Measurements from ENCODE around the gene KIAA0513. TPM values are rescaled to one million over a fixed set of nuclear protein-coding genes. Genes with fewer than 3 reads are reported as not detected.
A peak's percentile ranks its signal among the peaks of the same experiment; 100 is the strongest.

Gene KIAA0513
- total RNA-seq, 1 experiment from 2014 or later = 6.6 TPM

DNA sequence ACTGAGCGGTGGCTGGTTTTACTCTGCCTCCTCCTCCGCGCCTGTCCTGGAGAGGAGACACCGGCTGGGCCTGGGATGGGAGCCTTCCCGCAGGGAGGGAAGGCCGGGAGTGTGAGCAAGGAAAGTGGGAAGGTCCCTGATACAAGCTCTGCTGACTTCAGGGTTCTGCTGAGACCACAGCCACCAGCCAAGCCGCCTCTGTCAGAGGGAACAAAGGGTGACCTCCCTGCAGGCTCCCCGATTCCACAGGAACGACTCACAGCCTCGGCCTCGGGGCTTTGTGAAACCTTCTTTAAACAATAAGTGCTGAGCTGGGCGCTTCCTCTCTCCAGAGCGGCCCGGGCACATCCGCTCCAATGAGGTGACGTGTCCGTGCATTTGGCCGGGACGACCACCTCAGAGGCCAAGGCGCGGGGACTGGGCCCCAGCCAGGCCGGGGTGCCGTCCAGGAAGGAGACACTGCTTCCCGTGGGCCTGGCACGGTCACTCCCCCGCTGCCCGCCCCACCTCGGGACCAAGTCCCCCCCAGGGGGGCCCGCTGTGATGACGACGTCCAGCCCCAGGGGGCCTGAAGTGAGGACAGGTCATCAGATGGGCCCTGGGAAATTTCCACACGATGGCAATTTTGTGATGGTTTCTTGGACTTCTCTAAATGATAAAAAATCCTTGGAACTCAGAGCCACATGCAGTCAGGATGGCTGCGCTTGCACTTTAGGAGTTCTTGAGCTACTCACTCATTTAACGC, 96.5 kb downstream of the KIAA0513 start:
- POLR2A ChIA-PET = no interaction called here
- peak overlapping the region; percentile 6; the same call in 1 of the 2 replicates for H3K27ac ChIP-seq (ENCODE audit: low read depth, low read length)
- no TSS peak for BruUV-seq (replicated peaks)
- intact Hi-C loops (cut with micrococcal nuclease) = no loop called here
- H2AFZ ChIP-seq (ENCODE audit: low read depth, low read length, poor library complexity, severe bottlenecking) = no peak overlapping the region
- no peaks in the 10 kb centered on the region for H3K27me3 ChIP-seq (ENCODE audit: insufficient read depth, low read length)
- no peaks in the 10 kb centered on the region for H3K9me2 ChIP-seq (ENCODE audit: insufficient read depth)
- peaks cover 17 to 35% of the 10 kb centered on the region in 2 experiments for H3K4me1 ChIP-seq (ENCODE audit: control insufficient read depth in 1 of 2, insufficient read depth in 2 of 2, low read length in 2 of 2)
- no peaks in the 10 kb centered on the region for H3K36me3 ChIP-seq (ENCODE audit: control insufficient read depth in 1 of 2, insufficient read depth in 2 of 2, low read length in 2 of 2)
- RAD21 ChIA-PET (ENCODE audit: low non-redundant PET in 1 of 2, low total read pairs in 2 of 2, uncharacterized antibody in 2 of 2, unreplicated experiment in 2 of 2) = no interaction called here
- H4K20me1 ChIP-seq (ENCODE audit: insufficient read depth) = no peaks in the 10 kb centered on the region
- ATAC-seq = peak; percentile 65
- H3K79me2 ChIP-seq (ENCODE audit: insufficient read depth, low read length) = no peaks in the 10 kb centered on the region
- H3K9ac ChIP-seq (ENCODE audit: low read length) = peak overlapping the region; percentile 0; the same call in 1 of the 2 replicates
- H3K4me2 ChIP-seq (ENCODE audit: low read length) = peak overlapping the region; percentile 37
- no peak overlapping the region for H3K4me3 ChIP-seq (replicated peaks in 1 of 2; ENCODE audit: low read depth in 1 of 2, low read length in 2 of 2)
- DNase-seq (ENCODE audit: low read depth, low spot score) = no peak
- CTCF ChIA-PET = interaction anchor here (0.8 to 4.3 kb wide), 3 partner anchors 9 to 121 kb away, joined by 3 to 33 read pairs (median 4); no protein-coding TSS in a partner anchor
- TF ChIP-seq YY1 (IDR thresholded peaks at IDR 0.05; ENCODE audit: extremely low read depth, insufficient replicate concordance, low read depth, low read length) (no peak), ZFX (IDR thresholded peaks at IDR 0.05) (no peak), EGR1 (IDR thresholded peaks at IDR 0.05; ENCODE audit: low read depth) (no peak), POLR2A (IDR thresholded peaks at IDR 0.05; ENCODE audit: borderline replicate concordance, extremely low read depth, insufficient read depth, insufficient read length) (no peak)
- no peaks in the 10 kb centered on the region for H3K9me3 ChIP-seq (ENCODE audit: control insufficient read depth in 1 of 2, insufficient read depth in 1 of 2, low read depth in 1 of 2, low read length in 2 of 2)

DNA sequence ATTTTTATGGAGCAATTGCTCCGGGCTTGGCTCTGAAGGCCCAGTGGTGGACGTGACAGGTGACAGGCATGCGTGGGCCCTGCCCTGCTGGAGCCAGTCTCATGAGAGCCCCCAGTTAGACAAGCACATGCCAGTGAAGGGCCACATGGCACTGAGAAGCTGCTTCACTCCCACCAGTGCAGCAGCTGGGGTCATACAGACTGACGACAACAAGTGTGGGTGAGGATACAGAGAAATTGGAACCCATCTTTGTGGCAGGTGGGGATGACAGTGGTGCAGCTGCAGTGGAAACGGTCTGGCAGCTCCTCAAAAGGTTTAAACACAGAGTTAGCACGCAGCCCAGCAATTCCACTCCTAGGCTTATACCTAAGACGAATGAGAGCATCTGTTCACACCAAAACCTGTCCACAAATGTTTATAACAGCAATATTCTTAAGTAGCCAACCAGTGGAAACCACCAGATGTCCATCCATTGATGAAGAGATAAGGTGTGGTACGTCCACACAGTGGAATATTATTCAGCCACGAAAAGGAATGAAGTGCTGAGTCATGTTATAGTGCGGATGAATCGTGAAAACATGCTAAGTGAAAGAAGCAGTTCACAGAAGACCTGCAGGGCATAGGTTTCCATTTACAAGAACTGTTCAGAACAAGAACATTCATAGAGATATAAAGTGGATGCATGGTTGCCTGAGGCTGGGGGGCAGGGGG, 97.2 kb downstream of the KIAA0513 start:
- Histone ChIP-seq H3K9ac (ENCODE audit: low read length) (peak overlapping the region; percentile 0; the same call in 1 of the 2 replicates), H2AFZ (ENCODE audit: low read depth, low read length, poor library complexity, severe bottlenecking) (no peak overlapping the region), H3K27ac (ENCODE audit: low read depth, low read length) (no peak overlapping the region), H3K9me3 (ENCODE audit: control insufficient read depth in 1 of 2, insufficient read depth in 1 of 2, low read depth in 1 of 2, low read length in 2 of 2) (no peaks in the 10 kb centered on the region), H3K79me2 (ENCODE audit: insufficient read depth, low read length) (no peaks in the 10 kb centered on the region), H3K4me2 (ENCODE audit: low read length) (0 out of 2 replicates have a peak overlapping the region, but pooled peaks have one; percentile 37), H3K4me3 (replicated peaks in 1 of 2; ENCODE audit: low read depth in 1 of 2, low read length in 2 of 2) (no peak overlapping the region), H3K36me3 (ENCODE audit: control insufficient read depth in 1 of 2, insufficient read depth in 2 of 2, low read length in 2 of 2) (no peaks in the 10 kb centered on the region), H3K4me1 (ENCODE audit: control insufficient read depth in 1 of 2, insufficient read depth in 2 of 2, low read length in 2 of 2) (peaks cover 17 to 35% of the 10 kb centered on the region in 2 experiments), H3K27me3 (ENCODE audit: insufficient read depth, low read length) (no peaks in the 10 kb centered on the region), H4K20me1 (ENCODE audit: insufficient read depth) (no peaks in the 10 kb centered on the region), H3K9me2 (ENCODE audit: insufficient read depth) (no peaks in the 10 kb centered on the region)
- ChIA-PET RAD21 (ENCODE audit: low non-redundant PET in 1 of 2, low total read pairs in 2 of 2, uncharacterized antibody in 2 of 2, unreplicated experiment in 2 of 2) (interaction anchor here in 1 of 2 experiments (1.1 kb wide), 1 partner anchor 10 kb away, joined by 4 read pairs; no protein-coding TSS in a partner anchor), POLR2A (no interaction called here), CTCF (interaction anchor here (4.3 kb wide), 1 partner anchor 10 kb away, joined by 33 read pairs; no protein-coding TSS in a partner anchor)
- intact Hi-C loops (cut with micrococcal nuclease) = no loop called here
- ATAC-seq (no peak), DNase-seq (ENCODE audit: low read depth, low spot score) (no peak)
- no peak for TF ChIP-seq POLR2A (IDR thresholded peaks at IDR 0.05; ENCODE audit: borderline replicate concordance, extremely low read depth, insufficient read depth, insufficient read length)
- TF ChIP-seq CBX3 (IDR thresholded peaks at IDR 0.05; ENCODE audit: low read depth) = peak; percentile 29; the same call in 1 of the 2 replicates
- BruUV-seq (replicated peaks) = no TSS peak
